HEK293 (cell line): ENCODE measurements around the gene ARID3B.

Experiments
- CTCF ChIA-PET: fragments of 350-600 bp; formaldehyde crosslinking; extraction: SDS; loops from one replicate; lab custom pipeline; 2021; ENCODE audit warnings: antibody characterized with exemption; lab: Yijun Ruan, JAX
- POLR2A ChIA-PET: fragments of 300-600 bp; formaldehyde crosslinking; extraction: SDS; loops from one replicate; lab custom pipeline; 2020; ENCODE audit warnings: antibody characterized with exemption, inconsistent platforms; lab: Yijun Ruan, JAX
- H3K27ac ChIP-seq: fragments of 200-500 bp; sonication (Bioruptor generic); 2 replicates; pipeline ENCODE4 v1.5.1; 2014; ENCODE audit warnings: low read depth, low read length, control low read depth, inconsistent platforms; ENCODE audit errors: extremely low read depth
- H3K36me3 ChIP-seq, 2 experiments: fragments of 200-500 bp in 1 of 2; sonication (Bioruptor generic) in 1 of 2; 1 replicate in 1 of 2; 2 replicates in 1 of 2; pipeline ENCODE4 v1.5.1; 2014 to 2017; ENCODE audit warnings: inconsistent platforms in 2 of 2, low read length in 2 of 2; ENCODE audit not compliant: control insufficient read depth in 2 of 2, insufficient read depth in 1 of 2
- H3K4me1 ChIP-seq: fragments of 200-500 bp; sonication (Bioruptor generic); 2 replicates; pipeline ENCODE4 v1.5.1; 2014; ENCODE audit warnings: mild to moderate bottlenecking, low read length, inconsistent platforms; ENCODE audit not compliant: control insufficient read depth, insufficient read depth
- H3K4me3 ChIP-seq: 2 replicates; pipeline ENCODE4 v1.5.1; 2011; ENCODE audit warnings: low read depth, mild to moderate bottlenecking, control low read depth, low read length, moderate library complexity
- H3K9me3 ChIP-seq: fragments of 200-500 bp; sonication (Bioruptor generic); 2 replicates; pipeline ENCODE4 v1.5.1; 2014; ENCODE audit warnings: low read depth, low read length, inconsistent platforms; ENCODE audit not compliant: control insufficient read depth, insufficient read depth
- BCL11A ChIP-seq: fragments of 450-650 bp; formaldehyde crosslinking; IDR thresholded peaks from 2 replicates; pipeline ENCODE4 v1.5.1; 2016; ENCODE audit warnings: low read depth, missing biosample characterization, missing genetic modification characterization
- KLF7 ChIP-seq: fragments of 450-650 bp; formaldehyde crosslinking; IDR thresholded peaks from 2 replicates; pipeline ENCODE4 v1.5.1; 2016; ENCODE audit warnings: missing biosample characterization, missing genetic modification characterization, borderline replicate concordance
- SCRT2 ChIP-seq: fragments of 450-650 bp; formaldehyde crosslinking; IDR thresholded peaks from 2 replicates; pipeline ENCODE4 v1.5.1; 2016; ENCODE audit warnings: missing biosample characterization, missing genetic modification characterization
- YY2 ChIP-seq: fragments of 450-650 bp; formaldehyde crosslinking; IDR thresholded peaks from 2 replicates; pipeline ENCODE4 v1.5.1; 2016; ENCODE audit warnings: missing biosample characterization, missing genetic modification characterization
- ZBTB20 ChIP-seq: fragments of 450-650 bp; formaldehyde crosslinking; IDR thresholded peaks from 2 replicates; pipeline ENCODE4 v1.5.1; 2016; ENCODE audit warnings: missing biosample characterization, missing genetic modification characterization
- ZFHX2 ChIP-seq: fragments of 450-650 bp; formaldehyde crosslinking; conservative IDR thresholded peaks from 2 replicates; pipeline ENCODE4 v1.5.1; 2016; ENCODE audit warnings: missing biosample characterization, missing genetic modification characterization
- ZNF146 ChIP-seq: fragments of 450-650 bp; formaldehyde crosslinking; IDR thresholded peaks from 2 replicates; pipeline ENCODE4 v1.5.1; 2016; ENCODE audit warnings: missing biosample characterization, missing genetic modification characterization
- ZNF175 ChIP-seq: fragments of 450-650 bp; formaldehyde crosslinking; IDR thresholded peaks from 2 replicates; pipeline ENCODE4 v1.5.1; 2016; ENCODE audit warnings: missing biosample characterization, missing genetic modification characterization
- ZNF202 ChIP-seq: fragments of 450-650 bp; formaldehyde crosslinking; IDR thresholded peaks from 2 replicates; pipeline ENCODE4 v1.5.1; 2016; ENCODE audit warnings: missing biosample characterization, missing genetic modification characterization, borderline replicate concordance
- ZNF223 ChIP-seq: fragments of 450-650 bp; formaldehyde crosslinking; IDR thresholded peaks from 2 replicates; pipeline ENCODE4 v1.5.1; 2016; ENCODE audit warnings: missing biosample characterization, missing genetic modification characterization
- ZNF239 ChIP-seq: fragments of 450-650 bp; formaldehyde crosslinking; IDR thresholded peaks from 2 replicates; pipeline ENCODE4 v1.5.1; 2016; ENCODE audit warnings: missing biosample characterization, missing genetic modification characterization
- ZNF433 ChIP-seq: fragments of 450-650 bp; formaldehyde crosslinking; IDR thresholded peaks from 2 replicates; pipeline ENCODE4 v1.5.1; 2016; ENCODE audit warnings: missing biosample characterization, missing genetic modification characterization, low read depth
- ZNF600 ChIP-seq: fragments of 450-650 bp; formaldehyde crosslinking; IDR thresholded peaks from 2 replicates; pipeline ENCODE4 v1.5.1; 2016; ENCODE audit warnings: missing biosample characterization, missing genetic modification characterization
- ZNF623 ChIP-seq: fragments of 450-650 bp; formaldehyde crosslinking; IDR thresholded peaks from 2 replicates; pipeline ENCODE4 v1.5.1; 2016; ENCODE audit warnings: missing biosample characterization, missing genetic modification characterization
- ZNF624 ChIP-seq: fragments of 450-650 bp; formaldehyde crosslinking; IDR thresholded peaks from 2 replicates; pipeline ENCODE4 v1.5.1; 2017; ENCODE audit warnings: missing biosample characterization, missing genetic modification characterization
- ZNF707 ChIP-seq: fragments of 450-650 bp; formaldehyde crosslinking; IDR thresholded peaks from 2 replicates; pipeline ENCODE4 v1.5.1; 2016; ENCODE audit warnings: missing biosample characterization, missing genetic modification characterization
- ZNF747 ChIP-seq: fragments of 450-650 bp; formaldehyde crosslinking; IDR thresholded peaks from 2 replicates; pipeline ENCODE4 v1.5.1; 2016; ENCODE audit warnings: missing biosample characterization, missing genetic modification characterization
- ZNF785 ChIP-seq: fragments of 450-650 bp; formaldehyde crosslinking; IDR thresholded peaks from 2 replicates; pipeline ENCODE4 v1.5.1; 2016; ENCODE audit warnings: missing biosample characterization, missing genetic modification characterization
- ZXDB ChIP-seq: fragments of 450-650 bp; formaldehyde crosslinking; IDR thresholded peaks from 2 replicates; pipeline ENCODE4 v1.5.1; 2016; ENCODE audit warnings: missing biosample characterization, missing genetic modification characterization
- TF ChIP-seq, protein P1 (sequence below): fragments of 450-650 bp; formaldehyde crosslinking; optimal IDR thresholded peaks from 2 replicates; pipeline ENCODE3; 2016; ENCODE audit warnings: missing biosample characterization, mild to moderate bottlenecking, missing genetic modification characterization
- TF ChIP-seq, protein P2 (sequence below): fragments of 450-650 bp; formaldehyde crosslinking; IDR thresholded peaks from 2 replicates; pipeline ENCODE4 v1.5.1; 2017; ENCODE audit warnings: missing biosample characterization, missing genetic modification characterization
- TF ChIP-seq, protein P3 (sequence below): fragments of 450-650 bp; formaldehyde crosslinking; IDR thresholded peaks from 2 replicates; pipeline ENCODE4 v1.5.1; 2016; ENCODE audit warnings: missing biosample characterization, missing genetic modification characterization
- TF ChIP-seq, protein P4 (sequence below): fragments of 450-650 bp; formaldehyde crosslinking; conservative IDR thresholded peaks from 2 replicates; pipeline ENCODE4 v1.5.1; 2016; ENCODE audit warnings: low read depth, missing biosample characterization, missing genetic modification characterization
- TF ChIP-seq, protein P5 (sequence below): fragments of 450-650 bp; formaldehyde crosslinking; IDR thresholded peaks from 2 replicates; pipeline ENCODE4 v1.5.1; 2016; ENCODE audit warnings: missing biosample characterization, missing genetic modification characterization
- TF ChIP-seq, protein P6 (sequence below): fragments of 450-650 bp; formaldehyde crosslinking; IDR thresholded peaks from 2 replicates; pipeline ENCODE4 v1.5.1; 2016; ENCODE audit warnings: missing biosample characterization, missing genetic modification characterization
- TF ChIP-seq, protein P7 (sequence below): fragments of 450-650 bp; formaldehyde crosslinking; IDR thresholded peaks from 2 replicates; pipeline ENCODE4 v1.5.1; 2016; ENCODE audit warnings: missing biosample characterization, missing genetic modification characterization, borderline replicate concordance

ARID3B gene

DNA sequence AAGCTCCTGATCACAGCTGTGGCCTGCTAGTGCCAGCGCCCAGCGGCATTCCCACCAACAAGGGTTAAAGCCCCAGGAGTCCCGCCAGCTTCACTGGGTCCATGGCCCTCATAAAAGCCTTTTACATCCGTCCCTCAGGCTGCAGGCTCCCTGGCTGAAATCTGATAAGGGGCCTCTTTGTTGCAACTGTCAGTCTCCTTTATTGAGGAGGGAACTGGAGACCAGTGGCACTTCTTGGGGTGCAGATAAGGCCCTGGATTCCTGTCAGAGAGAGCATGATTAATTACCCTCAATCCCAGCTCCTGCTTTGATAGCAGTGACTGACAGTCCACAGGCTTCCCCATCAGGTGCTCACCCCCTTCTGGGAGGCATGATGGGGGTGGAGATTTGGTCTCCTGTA is 43.8 kb downstream of the ARID3B start:
- peaks cover 6 to 33% of the 10 kb centered on the region in 2 experiments; a peak in 2 of 3 replicates for H3K36me3 ChIP-seq
- H3K9me3 ChIP-seq = no peaks in the 10 kb centered on the region
- H3K27ac ChIP-seq = peak overlapping the region; percentile 28
- H3K4me3 ChIP-seq = no peak overlapping the region
- H3K4me1 ChIP-seq = peaks cover 22% of the 10 kb centered on the region
- POLR2A ChIA-PET = no interaction called here
- CTCF ChIA-PET = interaction anchor here (1.0 kb wide), 2 partner anchors 10 to 32 kb away, joined by 3 read pairs; no protein-coding TSS in a partner anchor
- TF ChIP-seq ZXDB (peak; percentile 70), ZNF785 (no peak), ZFHX2 (tag by site-specific recombination) (no peak; the same call in 1 of the 2 replicates), ZNF600 (tag by site-specific recombination) (no peak), ZNF433 (no peak), ZNF623 (tag by site-specific recombination) (no peak), ZNF175 (tag by site-specific recombination) (no peak), ZNF239 (tag by site-specific recombination) (no peak), ZNF202 (tag by site-specific recombination) (no peak), ZNF223 (tag by site-specific recombination) (no peak), SCRT2 (tag by site-specific recombination) (no peak), ZNF146 (no peak), KLF7 (tag by site-specific recombination) (no peak), YY2 (tag by site-specific recombination) (no peak), ZNF707 (tag by site-specific recombination) (no peak), ZBTB20 (no peak), BCL11A (tag by site-specific recombination) (no peak), ZNF624 (no peak), ZNF747 (no peak)
- TF ChIP-seq, protein P1, sequence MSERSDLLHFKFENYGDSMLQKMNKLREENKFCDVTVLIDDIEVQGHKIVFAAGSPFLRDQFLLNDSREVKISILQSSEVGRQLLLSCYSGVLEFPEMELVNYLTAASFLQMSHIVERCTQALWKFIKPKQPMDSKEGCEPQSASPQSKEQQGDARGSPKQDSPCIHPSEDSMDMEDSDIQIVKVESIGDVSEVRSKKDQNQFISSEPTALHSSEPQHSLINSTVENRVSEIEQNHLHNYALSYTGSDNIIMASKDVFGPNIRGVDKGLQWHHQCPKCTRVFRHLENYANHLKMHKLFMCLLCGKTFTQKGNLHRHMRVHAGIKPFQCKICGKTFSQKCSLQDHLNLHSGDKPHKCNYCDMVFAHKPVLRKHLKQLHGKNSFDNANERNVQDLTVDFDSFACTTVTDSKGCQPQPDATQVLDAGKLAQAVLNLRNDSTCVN (tag by site-specific recombination) = no peak
- TF ChIP-seq, protein P2, sequence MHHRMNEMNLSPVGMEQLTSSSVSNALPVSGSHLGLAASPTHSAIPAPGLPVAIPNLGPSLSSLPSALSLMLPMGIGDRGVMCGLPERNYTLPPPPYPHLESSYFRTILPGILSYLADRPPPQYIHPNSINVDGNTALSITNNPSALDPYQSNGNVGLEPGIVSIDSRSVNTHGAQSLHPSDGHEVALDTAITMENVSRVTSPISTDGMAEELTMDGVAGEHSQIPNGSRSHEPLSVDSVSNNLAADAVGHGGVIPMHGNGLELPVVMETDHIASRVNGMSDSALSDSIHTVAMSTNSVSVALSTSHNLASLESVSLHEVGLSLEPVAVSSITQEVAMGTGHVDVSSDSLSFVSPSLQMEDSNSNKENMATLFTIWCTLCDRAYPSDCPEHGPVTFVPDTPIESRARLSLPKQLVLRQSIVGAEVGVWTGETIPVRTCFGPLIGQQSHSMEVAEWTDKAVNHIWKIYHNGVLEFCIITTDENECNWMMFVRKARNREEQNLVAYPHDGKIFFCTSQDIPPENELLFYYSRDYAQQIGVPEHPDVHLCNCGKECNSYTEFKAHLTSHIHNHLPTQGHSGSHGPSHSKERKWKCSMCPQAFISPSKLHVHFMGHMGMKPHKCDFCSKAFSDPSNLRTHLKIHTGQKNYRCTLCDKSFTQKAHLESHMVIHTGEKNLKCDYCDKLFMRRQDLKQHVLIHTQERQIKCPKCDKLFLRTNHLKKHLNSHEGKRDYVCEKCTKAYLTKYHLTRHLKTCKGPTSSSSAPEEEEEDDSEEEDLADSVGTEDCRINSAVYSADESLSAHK (tag by site-specific recombination) = peak; percentile 58; the same call in 1 of the 2 replicates
- TF ChIP-seq, protein P3, sequence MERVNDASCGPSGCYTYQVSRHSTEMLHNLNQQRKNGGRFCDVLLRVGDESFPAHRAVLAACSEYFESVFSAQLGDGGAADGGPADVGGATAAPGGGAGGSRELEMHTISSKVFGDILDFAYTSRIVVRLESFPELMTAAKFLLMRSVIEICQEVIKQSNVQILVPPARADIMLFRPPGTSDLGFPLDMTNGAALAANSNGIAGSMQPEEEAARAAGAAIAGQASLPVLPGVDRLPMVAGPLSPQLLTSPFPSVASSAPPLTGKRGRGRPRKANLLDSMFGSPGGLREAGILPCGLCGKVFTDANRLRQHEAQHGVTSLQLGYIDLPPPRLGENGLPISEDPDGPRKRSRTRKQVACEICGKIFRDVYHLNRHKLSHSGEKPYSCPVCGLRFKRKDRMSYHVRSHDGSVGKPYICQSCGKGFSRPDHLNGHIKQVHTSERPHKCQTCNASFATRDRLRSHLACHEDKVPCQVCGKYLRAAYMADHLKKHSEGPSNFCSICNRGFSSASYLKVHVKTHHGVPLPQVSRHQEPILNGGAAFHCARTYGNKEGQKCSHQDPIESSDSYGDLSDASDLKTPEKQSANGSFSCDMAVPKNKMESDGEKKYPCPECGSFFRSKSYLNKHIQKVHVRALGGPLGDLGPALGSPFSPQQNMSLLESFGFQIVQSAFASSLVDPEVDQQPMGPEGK (tag by site-specific recombination) = peak; percentile 34; the same call in 1 of the 2 replicates
- TF ChIP-seq, protein P4, sequence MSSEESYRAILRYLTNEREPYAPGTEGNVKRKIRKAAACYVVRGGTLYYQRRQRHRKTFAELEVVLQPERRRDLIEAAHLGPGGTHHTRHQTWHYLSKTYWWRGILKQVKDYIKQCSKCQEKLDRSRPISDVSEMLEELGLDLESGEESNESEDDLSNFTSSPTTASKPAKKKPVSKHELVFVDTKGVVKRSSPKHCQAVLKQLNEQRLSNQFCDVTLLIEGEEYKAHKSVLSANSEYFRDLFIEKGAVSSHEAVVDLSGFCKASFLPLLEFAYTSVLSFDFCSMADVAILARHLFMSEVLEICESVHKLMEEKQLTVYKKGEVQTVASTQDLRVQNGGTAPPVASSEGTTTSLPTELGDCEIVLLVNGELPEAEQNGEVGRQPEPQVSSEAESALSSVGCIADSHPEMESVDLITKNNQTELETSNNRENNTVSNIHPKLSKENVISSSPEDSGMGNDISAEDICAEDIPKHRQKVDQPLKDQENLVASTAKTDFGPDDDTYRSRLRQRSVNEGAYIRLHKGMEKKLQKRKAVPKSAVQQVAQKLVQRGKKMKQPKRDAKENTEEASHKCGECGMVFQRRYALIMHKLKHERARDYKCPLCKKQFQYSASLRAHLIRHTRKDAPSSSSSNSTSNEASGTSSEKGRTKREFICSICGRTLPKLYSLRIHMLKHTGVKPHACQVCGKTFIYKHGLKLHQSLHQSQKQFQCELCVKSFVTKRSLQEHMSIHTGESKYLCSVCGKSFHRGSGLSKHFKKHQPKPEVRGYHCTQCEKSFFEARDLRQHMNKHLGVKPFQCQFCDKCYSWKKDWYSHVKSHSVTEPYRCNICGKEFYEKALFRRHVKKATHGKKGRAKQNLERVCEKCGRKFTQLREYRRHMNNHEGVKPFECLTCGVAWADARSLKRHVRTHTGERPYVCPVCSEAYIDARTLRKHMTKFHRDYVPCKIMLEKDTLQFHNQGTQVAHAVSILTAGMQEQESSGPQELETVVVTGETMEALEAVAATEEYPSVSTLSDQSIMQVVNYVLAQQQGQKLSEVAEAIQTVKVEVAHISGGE (tag by site-specific recombination) = peak; percentile 70
- TF ChIP-seq, protein P5, sequence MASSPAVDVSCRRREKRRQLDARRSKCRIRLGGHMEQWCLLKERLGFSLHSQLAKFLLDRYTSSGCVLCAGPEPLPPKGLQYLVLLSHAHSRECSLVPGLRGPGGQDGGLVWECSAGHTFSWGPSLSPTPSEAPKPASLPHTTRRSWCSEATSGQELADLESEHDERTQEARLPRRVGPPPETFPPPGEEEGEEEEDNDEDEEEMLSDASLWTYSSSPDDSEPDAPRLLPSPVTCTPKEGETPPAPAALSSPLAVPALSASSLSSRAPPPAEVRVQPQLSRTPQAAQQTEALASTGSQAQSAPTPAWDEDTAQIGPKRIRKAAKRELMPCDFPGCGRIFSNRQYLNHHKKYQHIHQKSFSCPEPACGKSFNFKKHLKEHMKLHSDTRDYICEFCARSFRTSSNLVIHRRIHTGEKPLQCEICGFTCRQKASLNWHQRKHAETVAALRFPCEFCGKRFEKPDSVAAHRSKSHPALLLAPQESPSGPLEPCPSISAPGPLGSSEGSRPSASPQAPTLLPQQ (tag by site-specific recombination) = peak; percentile 45; the same call in 1 of the 2 replicates
- TF ChIP-seq, protein P6, sequence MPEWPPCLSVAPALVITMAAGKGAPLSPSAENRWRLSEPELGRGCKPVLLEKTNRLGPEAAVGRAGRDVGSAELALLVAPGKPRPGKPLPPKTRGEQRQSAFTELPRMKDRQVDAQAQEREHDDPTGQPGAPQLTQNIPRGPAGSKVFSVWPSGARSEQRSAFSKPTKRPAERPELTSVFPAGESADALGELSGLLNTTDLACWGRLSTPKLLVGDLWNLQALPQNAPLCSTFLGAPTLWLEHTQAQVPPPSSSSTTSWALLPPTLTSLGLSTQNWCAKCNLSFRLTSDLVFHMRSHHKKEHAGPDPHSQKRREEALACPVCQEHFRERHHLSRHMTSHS = no peak
- TF ChIP-seq, protein P7, sequence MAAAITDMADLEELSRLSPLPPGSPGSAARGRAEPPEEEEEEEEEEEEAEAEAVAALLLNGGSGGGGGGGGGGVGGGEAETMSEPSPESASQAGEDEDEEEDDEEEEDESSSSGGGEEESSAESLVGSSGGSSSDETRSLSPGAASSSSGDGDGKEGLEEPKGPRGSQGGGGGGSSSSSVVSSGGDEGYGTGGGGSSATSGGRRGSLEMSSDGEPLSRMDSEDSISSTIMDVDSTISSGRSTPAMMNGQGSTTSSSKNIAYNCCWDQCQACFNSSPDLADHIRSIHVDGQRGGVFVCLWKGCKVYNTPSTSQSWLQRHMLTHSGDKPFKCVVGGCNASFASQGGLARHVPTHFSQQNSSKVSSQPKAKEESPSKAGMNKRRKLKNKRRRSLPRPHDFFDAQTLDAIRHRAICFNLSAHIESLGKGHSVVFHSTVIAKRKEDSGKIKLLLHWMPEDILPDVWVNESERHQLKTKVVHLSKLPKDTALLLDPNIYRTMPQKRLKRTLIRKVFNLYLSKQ (tag by site-specific recombination) = no peak
